GM19043 (cell line): ENCODE measurements around the gene LHX8.
"Not testable (repeated sequence)": the region's sequence is repeated elsewhere in the genome, so short reads cannot be mapped to it uniquely, and the experiment has no call there.

Experiments used
- ATAC-seq: cut with Tn5 transposase; IDR thresholded peaks from one replicate; pipeline ENCODE4 v1.9.1; 2021; ENCODE audit warnings: low read depth; ENCODE audit not compliant: unreplicated experiment

Gene LHX8

DNA sequence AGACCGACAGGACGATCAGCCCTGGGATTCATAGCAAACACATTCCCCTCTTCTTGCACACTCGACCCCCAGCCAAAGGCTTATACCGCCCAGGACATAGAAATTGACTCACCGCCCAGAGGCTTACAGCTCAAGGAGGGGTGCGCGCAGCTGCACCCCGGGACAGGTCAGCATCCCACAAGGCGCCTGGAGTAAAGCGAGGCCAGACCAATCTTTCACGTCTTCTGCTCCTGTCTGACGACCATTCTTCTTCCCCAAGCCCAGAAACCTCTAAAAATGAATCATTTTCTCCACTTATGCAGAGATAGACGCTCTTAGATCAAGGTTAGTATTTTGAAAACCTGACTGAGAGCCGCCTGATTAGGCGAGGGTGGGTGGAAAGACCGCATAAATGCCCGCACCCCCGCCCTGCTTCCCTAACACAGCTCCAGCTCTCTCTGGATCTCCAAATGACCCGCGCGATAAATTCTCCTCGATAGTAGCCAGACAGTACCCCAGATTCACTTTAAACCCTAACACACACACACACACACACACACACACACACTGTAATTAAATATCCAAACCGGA lies 1.9 kb upstream of the LHX8 start:
- ATAC-seq, result no peak

DNA sequence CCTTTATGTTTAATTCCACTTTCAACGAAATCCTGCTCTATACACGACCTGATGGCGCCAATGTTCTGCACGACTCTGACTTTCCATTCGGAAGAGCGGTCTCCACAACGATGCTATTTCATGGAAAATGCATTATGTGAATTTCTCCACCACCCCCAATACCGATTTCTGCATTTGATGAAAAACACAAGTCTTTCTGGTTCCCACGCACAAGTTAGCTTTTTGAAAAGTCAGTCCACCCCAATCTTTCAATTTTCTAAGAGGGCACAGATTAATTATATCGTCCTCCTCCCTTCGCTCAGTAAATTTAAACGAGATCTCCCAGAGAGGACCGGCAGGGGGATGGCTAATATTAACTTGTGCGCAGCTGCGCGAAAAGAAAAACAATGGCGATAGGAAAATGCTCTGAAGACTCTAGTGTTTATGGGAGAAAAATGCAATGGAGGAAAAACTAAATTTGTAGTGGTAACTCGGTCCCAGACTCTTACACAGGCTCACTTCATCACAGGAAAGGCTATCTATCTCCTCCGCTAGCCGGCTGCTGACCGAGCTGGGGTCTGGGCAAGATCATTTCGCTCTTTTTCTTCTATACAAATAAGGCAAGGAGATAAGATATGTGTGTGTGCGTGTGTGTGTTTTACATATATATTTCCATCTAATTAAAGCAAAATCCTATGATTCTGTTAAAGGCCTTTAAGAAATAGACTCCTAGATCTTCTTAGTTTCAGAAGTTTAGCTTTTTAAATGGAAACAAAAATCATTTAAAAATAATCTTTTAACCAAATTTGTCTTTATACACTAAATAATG lies 1.2 kb upstream of the LHX8 start:
- no peak for ATAC-seq

DNA sequence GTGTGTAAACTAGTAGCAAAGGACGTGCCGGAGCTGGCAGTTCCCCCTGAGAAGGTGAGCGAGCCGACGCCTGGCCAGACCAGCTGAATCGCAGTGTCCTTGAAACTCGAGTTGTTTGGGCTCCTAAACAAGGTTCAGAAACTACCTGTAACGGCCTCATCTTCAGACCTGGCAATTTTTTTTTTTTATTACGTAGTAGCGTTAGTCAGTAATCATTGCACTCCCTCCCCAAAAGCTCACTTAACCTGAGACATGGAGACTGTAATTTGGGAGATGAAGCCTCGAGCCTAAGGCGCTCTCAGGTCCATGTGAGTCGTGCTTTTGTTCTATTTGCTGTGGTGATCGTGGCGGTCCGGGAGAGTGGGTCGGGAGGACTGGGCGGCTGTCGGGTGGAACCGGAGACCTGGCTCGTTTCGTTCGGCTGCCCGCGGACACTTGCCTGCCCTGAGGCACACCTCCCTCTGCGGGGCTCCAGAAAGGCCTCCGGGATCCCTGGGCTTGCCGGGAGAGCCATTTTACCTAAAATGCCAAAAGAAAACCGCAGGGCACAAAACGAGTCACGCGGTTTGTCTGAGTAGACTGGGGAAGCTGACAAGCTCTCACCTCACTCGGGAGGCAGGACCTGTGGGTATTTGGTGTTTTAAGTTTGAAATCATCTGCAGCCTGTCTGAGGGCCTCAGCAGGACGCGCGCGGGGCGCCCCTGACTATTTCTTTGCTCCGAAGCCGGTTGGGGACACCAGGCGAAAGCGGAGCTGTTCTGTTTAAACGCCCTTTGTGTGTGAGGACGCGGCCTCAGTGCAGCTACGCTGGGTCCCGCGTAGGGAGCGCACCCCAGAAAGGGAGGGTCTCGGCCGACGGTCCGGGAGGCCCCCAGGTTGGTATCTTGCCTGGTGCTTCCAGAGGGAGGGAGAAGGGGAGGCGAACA lies 722 bp downstream of the LHX8 start:
- ATAC-seq, result no peak

DNA sequence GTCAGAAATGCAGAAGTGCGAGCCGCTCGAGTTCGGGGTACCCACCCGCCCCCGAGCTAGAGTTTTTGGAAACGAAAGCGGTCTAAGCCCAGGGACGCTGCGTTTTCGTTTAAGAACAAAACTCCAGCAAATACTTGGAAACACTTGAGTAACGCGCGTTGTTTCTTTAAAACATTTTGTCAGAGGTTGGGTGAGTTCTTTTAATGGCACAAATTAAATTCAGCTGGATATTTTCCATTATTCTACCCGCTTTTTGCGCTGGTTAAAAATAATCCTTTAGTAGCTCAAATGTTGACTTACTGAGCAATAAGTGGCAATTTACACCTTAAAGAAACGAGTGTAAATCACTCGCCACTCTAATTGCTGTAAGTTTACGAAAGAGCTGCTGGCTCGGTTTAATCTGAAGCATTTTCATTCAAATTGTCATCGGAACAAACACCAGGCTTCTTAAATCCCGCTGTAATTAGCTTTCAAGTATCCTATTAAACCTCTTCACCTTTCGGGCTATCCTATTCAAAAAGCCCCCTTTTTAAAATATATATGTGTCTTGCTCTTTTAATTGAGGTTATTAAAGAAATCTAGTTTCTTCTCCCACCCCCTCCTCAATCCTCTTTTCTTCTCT lies 1.5 kb downstream of the LHX8 start:
- no peak for ATAC-seq

DNA sequence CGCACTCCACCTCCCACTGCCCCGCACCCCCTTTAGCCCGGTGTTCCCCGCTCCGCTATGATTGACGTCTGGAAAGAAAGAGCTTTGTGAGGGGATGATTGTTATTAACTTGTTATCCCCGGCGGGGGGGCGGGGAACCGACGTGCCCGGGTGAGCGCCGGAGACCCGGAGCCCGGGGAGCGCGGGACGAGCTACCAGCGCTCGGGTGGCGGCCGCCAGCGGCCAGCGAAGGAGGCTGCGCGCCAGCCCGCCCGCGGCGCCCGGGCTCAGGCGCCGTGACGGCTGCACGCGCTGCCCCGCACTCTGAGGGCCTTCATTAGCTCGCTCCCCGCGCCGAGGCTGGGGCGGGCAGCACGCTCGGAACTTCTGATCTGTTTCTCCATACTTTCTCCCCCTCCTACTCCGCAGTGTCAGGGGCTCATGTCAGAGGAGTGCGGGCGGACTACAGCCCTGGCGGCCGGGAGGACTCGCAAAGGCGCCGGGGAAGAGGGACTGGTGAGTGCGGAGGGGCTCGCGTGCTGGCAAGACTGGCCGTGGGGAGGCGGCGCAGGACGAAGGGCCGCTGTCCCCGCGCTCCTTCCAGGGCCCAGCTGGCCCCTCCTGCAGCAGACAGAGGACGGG lies 2.1 kb downstream of the LHX8 start:
- no peak for ATAC-seq

DNA sequence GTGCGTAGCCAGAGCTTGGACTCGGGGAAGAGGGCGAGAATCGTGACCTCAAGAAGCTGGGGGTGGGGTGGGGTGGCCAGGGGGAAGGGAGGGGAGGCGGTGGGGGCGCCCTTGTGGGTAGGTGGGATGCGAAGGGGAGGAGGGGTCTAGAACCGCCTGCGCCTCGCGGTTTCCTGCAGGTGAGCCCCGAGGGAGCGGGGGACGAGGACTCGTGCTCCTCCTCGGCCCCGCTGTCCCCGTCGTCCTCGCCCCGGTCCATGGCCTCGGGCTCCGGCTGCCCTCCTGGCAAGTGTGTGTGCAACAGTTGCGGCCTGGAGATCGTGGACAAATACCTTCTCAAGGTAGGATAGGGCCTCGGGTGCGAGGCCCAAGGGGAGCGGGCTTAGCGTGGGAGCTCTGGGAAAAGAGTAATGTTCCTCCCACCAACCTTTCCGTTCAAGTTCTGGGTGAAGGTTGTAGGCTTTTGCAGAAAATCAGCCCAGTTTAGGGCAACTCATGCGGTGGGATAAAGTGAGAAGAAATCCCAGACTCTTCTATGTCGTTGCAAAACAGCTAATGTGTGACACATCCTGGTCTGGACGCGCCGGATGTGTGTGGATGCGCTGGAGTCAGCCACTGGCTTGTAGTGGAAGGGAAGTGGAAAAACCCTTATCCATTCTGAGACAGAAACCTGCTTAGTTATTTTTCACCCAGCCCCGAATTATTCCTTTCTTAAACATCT lies 2.9 kb downstream of the LHX8 start:
- no peak for ATAC-seq

DNA sequence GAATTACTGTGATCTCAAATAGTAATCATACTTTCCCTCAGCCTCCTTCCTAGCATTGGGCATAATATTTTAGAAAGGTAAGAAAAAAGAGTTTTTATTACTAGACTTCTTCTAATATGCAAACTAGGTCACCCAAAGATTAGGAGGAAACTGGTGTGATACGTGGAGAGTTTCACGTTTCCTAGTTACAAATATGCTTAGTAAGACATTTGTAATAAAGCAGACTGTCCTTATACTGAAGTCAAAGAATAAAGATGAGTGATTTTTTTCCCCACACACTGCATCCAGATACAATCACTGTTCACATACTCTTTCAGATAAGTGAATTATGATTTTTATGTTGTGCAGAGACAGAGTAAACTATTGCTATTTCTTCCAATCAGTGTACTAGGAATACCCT lies 17.9 kb downstream of the LHX8 start:
- no peak for ATAC-seq

DNA sequence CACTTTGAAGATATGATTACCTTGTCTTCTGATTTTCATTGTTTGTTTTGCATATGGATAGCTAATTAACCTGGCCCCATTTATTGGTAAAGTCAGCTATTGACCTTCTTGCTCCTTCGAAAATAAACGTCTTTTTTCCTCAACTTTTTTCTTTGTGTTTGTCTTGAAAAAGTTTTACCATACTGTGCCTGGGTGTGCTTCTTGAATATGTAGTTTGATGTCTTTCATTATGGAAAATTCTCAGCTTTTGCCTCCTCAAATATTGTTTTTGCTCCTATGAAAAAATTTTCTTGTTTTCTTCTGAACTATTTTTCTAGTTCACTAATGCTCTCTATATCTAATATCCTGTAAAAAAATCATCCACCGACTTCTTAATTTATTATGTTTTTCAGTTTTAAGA lies 25.0 kb downstream of the LHX8 start:
- ATAC-seq, result no peak

DNA sequence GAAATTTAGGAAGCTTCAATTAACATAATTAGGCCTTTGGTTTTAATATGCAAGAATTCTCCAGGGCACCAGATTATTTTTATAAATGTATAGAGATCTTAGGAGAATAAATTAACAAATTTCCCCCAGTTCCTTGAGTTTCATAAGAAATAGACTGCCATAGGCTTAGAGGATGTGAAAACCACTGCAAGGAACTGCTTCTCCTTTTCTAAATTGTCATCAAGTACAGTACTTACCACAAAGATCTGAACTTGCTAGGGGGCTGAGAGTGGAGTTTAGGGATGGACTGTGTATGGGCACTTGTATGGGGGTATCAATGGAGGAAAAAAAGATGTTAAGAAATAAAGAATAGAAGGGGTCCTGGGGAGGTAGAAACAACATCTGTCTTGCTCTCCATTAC lies 31.1 kb downstream of the LHX8 start:
- ATAC-seq, result no peak

DNA sequence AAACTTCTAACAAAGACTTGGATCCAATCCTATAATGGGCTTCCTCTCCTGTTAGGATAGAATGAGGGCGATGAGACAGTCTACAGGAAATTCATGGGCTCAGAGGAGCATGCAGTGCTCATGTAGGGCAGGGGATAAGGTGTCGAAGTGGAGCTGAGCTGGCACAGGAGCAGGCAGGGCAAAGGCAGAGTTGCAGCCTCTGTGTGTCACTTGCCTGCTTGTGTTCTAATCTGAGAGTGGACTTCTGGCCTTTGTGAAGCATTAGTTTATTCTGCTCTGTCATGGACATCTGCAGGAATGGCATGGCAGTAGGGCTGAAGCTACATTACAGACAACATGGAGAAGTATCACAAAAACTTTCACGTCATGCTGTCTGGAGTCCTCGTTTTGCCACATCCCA lies 32.6 kb downstream of the LHX8 start:
- no peak for ATAC-seq

DNA sequence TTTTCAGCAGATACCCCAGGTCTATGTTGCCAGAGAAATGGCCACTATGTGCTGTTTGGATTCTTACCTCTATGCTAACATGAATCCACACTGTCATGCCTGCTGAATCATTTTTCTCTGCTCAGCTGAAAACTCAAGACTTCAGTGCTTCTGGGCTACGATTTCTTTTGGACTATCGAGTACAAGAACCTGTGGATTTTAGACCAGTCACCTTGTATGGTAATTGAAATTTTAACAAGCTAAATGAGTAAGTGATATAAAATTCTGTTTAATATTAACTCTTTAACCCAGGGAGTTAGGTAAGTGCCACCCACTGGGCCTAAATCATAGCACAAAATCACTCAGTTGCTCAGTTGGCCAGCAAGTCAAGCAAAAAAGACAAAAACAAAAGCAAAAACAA lies 35.8 kb downstream of the LHX8 start:
- ATAC-seq, result no peak

DNA sequence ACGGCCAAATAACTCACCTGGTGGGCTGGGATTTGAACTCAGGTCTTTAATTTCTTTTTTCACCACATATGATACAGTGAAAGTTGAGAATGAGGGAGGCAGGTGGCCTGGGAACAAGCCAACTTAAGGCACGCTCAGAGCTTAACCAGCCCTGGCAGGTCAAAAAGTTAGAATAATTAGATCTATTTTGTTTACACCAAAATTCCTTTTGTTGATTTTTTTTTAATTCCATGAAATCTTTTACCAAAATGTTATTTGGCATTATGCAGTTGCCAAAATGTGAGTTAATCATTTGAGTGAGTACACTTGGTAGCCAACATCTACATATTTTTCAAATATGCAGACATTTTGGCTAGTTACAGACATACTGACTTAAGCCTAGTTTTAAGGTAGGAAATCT lies 36.8 kb downstream of the LHX8 start:
- no peak for ATAC-seq

DNA sequence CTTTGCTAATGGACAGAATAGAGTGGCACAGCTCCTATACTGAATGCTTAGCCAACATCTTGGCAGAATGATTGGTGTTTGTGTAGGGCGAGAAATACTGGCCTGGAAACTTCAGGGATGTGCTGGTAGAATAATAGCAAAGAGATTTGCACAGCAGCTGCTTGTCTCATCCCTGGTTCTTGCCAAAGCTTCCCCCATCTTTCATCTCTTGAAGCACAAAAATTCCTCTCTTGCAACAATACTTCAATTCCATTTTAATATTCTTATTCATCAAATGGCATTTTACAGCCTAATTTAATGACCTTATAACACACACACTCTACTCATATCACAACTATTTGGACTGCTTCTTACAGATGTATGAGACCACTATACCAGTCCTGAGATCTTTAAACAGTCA lies 37.7 kb downstream of the LHX8 start:
- no peak for ATAC-seq

DNA sequence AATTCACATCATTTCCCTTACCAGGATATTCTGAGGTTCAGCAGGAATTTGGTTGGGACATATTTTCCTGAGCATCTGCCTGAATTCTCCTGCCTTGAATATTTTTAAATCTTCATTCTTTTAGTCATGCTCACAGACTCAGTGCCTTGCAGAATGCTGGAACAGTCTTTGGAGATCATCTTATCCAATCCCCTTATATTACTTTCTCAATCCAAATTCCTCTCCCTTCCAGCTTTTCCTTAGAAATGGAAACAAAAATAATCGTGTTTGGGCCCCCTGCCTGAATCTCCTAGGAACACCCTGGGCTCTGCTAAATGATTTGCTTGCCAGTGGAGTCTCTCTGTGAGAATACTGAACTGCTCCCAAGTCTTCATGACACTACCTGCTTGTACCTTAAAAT lies 38.4 kb downstream of the LHX8 start:
- ATAC-seq, result no peak

DNA sequence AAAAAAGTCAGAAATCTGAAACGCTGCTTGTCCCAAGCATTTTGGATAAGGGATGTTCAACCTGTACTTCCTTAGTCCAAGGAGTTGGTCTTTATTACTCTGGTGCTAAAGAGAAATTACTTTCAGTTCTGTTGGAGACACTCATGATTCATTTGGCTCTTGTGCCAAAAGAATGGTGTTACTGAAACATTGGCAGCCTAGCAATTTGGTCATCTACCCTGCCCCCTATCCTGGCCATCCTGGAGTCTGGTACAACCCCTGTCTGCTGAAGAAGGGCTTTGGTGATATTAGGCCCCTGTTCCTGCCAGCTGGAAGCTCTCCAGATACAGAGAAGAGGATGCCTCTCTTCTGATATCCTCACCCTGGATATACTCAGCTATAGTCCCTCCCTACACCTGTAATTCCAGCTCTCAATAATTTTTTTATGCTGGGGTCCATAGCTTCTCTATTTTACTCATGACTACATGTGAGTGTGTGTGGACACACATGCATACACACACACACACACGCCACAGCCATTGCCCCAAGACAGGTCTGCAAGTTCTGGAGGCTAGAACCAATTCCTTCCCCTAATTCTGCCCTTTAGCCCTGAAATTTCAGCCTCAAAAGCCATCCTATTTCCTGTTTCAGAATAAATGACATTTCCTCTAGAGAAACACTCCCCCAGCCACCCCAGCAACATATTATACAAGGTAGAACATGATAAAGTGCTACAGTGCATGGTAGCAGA lies 40.0 kb downstream of the LHX8 start:
- ATAC-seq, result no peak

DNA sequence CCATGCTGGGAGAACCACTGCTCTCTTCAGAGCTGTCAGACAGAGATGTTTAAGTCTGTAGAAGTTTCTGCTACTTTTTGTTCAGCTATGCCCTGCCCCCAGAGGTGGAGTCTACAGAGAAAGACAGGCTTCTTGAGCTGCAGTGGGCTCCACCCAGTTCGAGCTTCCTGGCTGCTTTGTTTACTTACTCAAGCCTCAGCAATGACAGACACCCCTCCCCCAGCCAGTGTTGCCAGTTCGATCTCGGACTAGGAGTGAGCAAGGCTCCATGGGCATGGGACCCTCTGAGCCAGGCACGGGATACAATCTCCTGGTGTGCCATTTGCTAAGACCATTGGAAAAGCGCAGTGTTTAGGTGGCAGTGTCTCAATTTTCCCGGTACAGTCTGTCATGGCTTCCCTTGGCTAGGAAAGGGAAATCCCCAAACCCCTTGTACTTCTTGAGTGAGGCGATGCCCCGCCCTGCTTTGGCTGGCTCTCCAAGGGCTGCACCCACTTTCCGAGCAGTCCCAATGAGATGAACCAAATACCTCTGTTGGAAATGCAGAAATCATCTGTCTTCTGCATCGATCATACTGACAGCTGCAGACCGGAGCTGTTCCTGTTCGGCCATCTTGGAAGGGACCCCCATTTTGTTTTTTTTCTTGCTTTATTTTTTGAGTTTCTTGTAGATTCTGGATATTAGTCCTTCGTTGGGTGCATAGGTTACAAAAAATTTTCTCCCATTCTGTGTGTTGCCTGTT lies 47.2 kb downstream of the LHX8 start:
- ATAC-seq, result not testable (repeated sequence)

DNA sequence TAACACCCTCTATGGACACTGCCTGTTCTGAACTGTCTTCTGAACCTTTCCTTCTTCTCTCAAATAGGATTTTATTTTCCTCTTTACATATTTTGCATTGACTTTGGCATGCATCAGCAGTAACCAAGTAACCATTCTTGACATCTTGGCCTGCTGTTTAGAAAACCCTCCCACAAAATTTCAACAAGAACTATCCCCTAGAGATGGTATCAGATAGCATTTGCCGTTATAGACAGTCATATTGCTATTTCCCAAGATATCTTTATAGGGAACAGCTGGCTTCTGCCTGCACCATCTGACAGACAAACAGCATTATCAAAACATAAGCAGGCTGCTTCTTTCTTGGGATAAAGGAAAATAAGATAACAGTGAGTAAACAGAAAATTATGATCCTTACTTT lies 54.7 kb downstream of the LHX8 start:
- ATAC-seq, result no peak

DNA sequence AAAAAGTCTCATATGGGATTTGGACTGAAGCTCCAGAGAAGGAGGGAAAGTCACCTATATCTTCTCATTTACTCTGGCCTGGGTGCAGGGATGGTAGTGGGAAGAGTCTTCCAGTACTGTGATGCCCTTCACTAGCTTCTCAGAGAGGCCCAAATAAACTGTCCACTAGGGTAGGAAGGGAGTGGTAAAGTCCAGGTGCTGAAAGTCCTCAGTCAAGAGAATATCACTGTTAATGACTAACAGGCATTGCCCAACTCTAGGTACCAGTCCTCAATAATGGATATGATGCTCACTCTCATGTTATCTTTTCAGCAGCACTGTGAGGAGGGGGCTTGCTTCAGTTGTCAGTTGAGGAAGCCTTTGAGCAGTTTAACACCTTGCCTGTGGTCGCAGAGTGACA lies 64.0 kb downstream of the LHX8 start:
- no peak for ATAC-seq

DNA sequence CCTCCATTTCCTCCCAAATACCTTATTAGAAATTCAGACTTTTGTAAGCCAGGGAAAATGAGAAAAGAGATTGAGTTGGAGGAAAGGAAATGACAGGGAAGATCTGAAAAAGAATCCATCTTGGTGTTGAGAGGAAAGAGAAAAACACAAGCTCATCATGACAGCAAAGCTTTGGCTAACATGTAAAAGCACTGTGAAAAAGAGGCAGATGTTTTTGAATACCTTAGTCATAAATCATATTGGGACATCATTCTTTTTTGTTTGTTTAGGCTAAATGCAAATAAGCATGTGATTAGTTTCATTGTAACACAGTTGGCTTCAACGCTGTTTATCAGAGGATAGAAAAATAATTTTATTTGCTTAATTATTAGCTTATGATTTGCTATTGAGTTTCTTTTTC lies 64.6 kb downstream of the LHX8 start:
- ATAC-seq, result no peak
